ENCODE data around the gene CLSTN2. TPM values are rescaled to one million over a fixed set of nuclear protein-coding genes. Genes with fewer than 3 reads are reported as not detected.

CLSTN2 gene
- total RNA-seq, 2 donors from 2014 or later: 0.82 to 1.3 TPM

DNA sequence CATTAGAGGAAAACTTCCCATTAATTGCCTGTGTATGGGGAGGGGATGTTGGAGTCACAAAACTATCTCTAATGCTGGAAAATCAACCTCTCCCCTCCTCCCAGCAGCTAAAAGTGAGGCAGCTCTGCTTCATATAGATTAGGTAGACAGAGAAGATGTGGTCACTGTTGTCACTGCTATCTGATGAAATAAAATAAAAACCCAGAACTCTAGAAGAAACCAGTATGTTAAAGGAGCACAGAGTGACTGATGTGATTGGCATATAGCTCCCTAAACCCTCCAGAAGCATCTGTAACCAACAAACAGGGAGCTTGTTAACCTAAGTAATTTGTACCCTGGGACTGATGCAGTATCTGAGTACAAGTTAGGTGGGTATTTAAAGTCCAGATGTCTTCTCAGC is 531.0 kb downstream of the CLSTN2 start:
- Histone ChIP-seq H3K9ac (ENCODE audit: low read depth in 2 of 2, low read length in 2 of 2) (no peak overlapping the region), H3K4me1 (no peaks in the 10 kb centered on the region), H3K27me3 (no peaks in the 10 kb centered on the region), H3K4me3 (no peak overlapping the region), H3K9me3 (no peaks in the 10 kb centered on the region), H3K27ac (no peak overlapping the region), H3K36me3 (no peaks in the 10 kb centered on the region)
- no peak for DNase-seq
- TF ChIP-seq, protein P1, sequence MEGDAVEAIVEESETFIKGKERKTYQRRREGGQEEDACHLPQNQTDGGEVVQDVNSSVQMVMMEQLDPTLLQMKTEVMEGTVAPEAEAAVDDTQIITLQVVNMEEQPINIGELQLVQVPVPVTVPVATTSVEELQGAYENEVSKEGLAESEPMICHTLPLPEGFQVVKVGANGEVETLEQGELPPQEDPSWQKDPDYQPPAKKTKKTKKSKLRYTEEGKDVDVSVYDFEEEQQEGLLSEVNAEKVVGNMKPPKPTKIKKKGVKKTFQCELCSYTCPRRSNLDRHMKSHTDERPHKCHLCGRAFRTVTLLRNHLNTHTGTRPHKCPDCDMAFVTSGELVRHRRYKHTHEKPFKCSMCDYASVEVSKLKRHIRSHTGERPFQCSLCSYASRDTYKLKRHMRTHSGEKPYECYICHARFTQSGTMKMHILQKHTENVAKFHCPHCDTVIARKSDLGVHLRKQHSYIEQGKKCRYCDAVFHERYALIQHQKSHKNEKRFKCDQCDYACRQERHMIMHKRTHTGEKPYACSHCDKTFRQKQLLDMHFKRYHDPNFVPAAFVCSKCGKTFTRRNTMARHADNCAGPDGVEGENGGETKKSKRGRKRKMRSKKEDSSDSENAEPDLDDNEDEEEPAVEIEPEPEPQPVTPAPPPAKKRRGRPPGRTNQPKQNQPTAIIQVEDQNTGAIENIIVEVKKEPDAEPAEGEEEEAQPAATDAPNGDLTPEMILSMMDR (IDR thresholded peaks at IDR 0.05): no peak
- intact Hi-C loops (cut with DNase I): no loop called here

DNA sequence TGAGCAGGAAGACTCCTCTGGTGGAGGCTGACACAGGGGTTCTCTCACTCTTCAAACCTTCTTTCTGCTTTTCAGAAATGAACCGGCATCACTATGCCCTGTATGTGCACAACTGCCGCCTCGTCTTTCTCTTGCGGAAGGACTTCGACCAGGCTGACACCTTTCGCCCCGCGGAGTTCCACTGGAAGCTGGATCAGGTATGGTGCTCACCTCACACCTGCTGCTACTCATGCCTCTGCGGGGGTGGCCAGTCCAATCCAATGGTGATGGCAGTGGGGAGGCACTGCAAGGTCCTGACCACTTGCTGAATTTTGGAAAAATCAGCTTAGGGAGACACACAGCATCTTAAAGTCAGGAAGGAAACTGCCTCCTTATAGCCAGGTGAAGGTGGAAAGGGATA is 531.5 kb downstream of the CLSTN2 start:
- Histone ChIP-seq H3K36me3 (no peaks in the 10 kb centered on the region), H3K27me3 (no peaks in the 10 kb centered on the region), H3K27ac (no peak overlapping the region), H3K9me3 (no peaks in the 10 kb centered on the region), H3K4me3 (no peak overlapping the region), H3K9ac (ENCODE audit: low read depth in 2 of 2, low read length in 2 of 2) (no peak overlapping the region), H3K4me1 (no peaks in the 10 kb centered on the region)
- intact Hi-C loops (cut with DNase I): no loop called here
- TF ChIP-seq, protein P1 (IDR thresholded peaks at IDR 0.05): no peak
- no peak for DNase-seq

DNA sequence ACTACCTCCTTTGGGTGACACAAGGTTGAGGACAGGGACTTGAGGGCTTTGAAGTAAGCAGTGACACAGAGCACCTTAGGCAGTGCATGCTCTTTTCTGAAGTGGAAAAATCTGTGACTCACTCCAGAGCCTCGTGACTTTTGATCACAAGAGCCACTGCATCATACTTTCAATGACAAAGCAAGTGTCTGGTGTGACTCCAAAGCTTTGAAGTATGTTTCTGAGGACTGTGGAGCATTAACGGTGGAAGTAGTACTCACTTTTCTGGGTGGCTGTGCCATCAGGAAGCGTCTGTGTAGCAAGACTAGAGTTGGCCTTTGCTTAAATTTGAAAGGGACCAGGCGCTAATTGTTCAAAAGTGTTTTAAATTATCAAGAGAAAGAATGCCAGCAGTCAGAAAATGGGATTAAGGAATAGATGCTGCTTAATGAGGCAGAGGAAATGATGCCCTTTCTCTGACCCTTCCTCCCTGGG is 532.2 kb downstream of the CLSTN2 start:
- H3K4me3 ChIP-seq: no peak overlapping the region
- TF ChIP-seq, protein P1 (IDR thresholded peaks at IDR 0.05): no peak
- no peaks in the 10 kb centered on the region for H3K4me1 ChIP-seq
- H3K27ac ChIP-seq: no peak overlapping the region
- no peaks in the 10 kb centered on the region for H3K27me3 ChIP-seq
- no peak for DNase-seq
- intact Hi-C loops (cut with DNase I): no loop called here
- no peaks in the 10 kb centered on the region for H3K36me3 ChIP-seq
- no peak overlapping the region for H3K9ac ChIP-seq (ENCODE audit: low read depth in 2 of 2, low read length in 2 of 2)
- H3K9me3 ChIP-seq: no peaks in the 10 kb centered on the region

DNA sequence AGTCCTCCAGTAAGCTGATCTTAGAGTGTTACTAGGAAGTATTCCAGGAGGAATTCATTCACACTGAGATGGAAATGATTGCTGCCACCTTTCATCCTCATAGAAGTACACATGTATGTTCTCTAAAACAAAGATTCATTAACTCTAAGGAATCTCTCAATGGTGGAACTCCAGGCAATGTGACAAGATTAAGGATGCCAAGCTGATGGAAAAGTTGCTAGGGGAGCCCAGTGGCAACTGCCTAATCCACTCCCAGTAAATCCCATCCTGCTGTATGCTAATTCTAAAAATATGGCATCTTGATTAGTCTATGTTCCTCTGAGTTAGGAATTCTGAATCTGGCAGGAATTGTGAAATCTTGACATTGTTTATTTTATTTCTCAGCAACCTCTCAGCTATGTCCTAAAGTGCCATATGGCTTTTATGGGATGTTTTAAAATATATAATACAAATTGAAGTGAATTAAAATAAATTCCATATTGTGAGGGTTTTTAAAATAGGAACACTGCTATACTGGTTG is 532.9 kb downstream of the CLSTN2 start:
- intact Hi-C loops (cut with DNase I): no loop called here
- Histone ChIP-seq H3K4me3 (no peak overlapping the region), H3K4me1 (no peaks in the 10 kb centered on the region), H3K27me3 (no peaks in the 10 kb centered on the region), H3K36me3 (no peaks in the 10 kb centered on the region), H3K27ac (no peak overlapping the region), H3K9ac (ENCODE audit: low read depth in 2 of 2, low read length in 2 of 2) (no peak overlapping the region), H3K9me3 (no peaks in the 10 kb centered on the region)
- TF ChIP-seq, protein P1 (IDR thresholded peaks at IDR 0.05): no peak
- no peak for DNase-seq

DNA sequence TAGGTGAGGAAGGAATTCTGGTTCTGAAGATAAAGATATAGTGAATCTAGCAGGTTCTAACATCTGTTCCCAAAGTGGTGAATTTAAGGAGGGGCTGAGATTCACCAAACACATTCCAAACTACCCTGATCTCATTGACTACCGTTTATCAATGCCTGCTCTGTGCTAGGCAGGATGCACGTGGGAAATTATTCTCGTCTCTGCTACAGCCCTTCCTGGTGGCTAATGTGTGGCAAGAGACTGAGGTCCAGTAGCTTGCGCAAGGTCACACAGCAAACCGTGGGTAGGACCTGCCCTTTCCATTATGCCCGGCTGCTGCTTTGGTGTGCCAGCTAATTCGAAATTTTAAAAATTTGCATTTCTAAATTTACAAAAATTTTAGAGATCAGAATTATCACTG is 533.4 kb downstream of the CLSTN2 start:
- TF ChIP-seq, protein P1 (IDR thresholded peaks at IDR 0.05): no peak
- Histone ChIP-seq H3K27me3 (no peaks in the 10 kb centered on the region), H3K4me1 (no peaks in the 10 kb centered on the region), H3K27ac (no peak overlapping the region), H3K4me3 (no peak overlapping the region), H3K9ac (ENCODE audit: low read depth in 2 of 2, low read length in 2 of 2) (no peak overlapping the region), H3K36me3 (no peaks in the 10 kb centered on the region), H3K9me3 (no peaks in the 10 kb centered on the region)
- intact Hi-C loops (cut with DNase I): no loop called here
- DNase-seq: no peak

All from colonic mucosa (tissue), 4 donors.